NT2/D1 (cell line): ENCODE results near the gene HERPUD2.

Source experiments
- YY1 ChIP-seq: IDR thresholded peaks from 2 replicates; pipeline ENCODE4 v1.6.1; 2011; ENCODE audit not compliant: insufficient read length, insufficient read depth
- ZNF274 ChIP-seq: IDR thresholded peaks from 2 replicates; pipeline ENCODE4 v1.6.1; 2011; ENCODE audit warnings: mild to moderate bottlenecking, low read depth, low read length

DNA sequence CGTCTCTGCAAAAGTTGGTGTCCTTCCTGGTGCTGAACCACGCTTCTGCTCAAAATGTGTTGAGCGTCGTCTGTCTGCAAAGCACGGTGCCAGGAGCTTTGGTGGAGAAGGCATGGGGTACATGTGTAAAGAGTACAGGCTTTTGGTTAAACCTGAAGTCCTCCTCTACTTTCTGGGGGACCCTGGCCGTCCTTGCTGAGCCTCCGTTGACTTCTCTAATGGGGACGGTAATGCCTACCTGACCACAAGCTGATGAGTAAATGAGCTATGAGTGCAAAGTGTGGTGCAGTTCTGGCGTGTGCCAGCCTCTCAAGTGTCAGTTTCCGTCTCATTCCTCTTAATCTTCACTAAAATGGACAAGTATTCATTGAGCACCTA is 527 bp upstream of the HERPUD2 start:
- no peak for TF ChIP-seq ZNF274
- no peak for TF ChIP-seq YY1
